ENCODE data around the gene CRTC2.
A peak's percentile ranks its signal among the peaks of the same experiment; 100 is the strongest.

The CRTC2 gene

GRCh38 chr1:153976819-153977249 is 18.4 kb upstream of the CRTC2 start:
- no peak for TF ChIP-seq BACH2 (CRISPR knock-in tag; IDR thresholded peaks at IDR 0.05; ENCODE audit: borderline replicate concordance)
- TF ChIP-seq PPARA (CRISPR knock-in tag; IDR thresholded peaks at IDR 0.05; ENCODE audit: borderline replicate concordance), result no peak
- no peak for TF ChIP-seq ZNF565 (CRISPR knock-in tag; conservative IDR thresholded peaks at IDR 0.05; ENCODE audit: low read depth)
- no peak for TF ChIP-seq TSHZ2 (CRISPR knock-in tag; IDR thresholded peaks at IDR 0.05)
- TF ChIP-seq ZNF70 (CRISPR knock-in tag; IDR thresholded peaks at IDR 0.05), result no peak
- no peak for TF ChIP-seq CSRNP3 (CRISPR knock-in tag; IDR thresholded peaks at IDR 0.05)
- TF ChIP-seq SNAI2 (CRISPR knock-in tag; IDR thresholded peaks at IDR 0.05), result no peak
- TF ChIP-seq CSDC2 (CRISPR knock-in tag; IDR thresholded peaks at IDR 0.05), result no peak
- TF ChIP-seq ZFP3 (CRISPR knock-in tag; IDR thresholded peaks at IDR 0.05), result no peak
- TF ChIP-seq RARB (CRISPR knock-in tag; IDR thresholded peaks at IDR 0.05), result no peak
- TF ChIP-seq TOX (CRISPR knock-in tag; IDR thresholded peaks at IDR 0.05; ENCODE audit: borderline replicate concordance), result no peak
- no peak for TF ChIP-seq GLIS3 (CRISPR knock-in tag; IDR thresholded peaks at IDR 0.05)
- TF ChIP-seq OSR1 (CRISPR knock-in tag; IDR thresholded peaks at IDR 0.05), result no peak
- no peak for TF ChIP-seq ZC3H10 (CRISPR knock-in tag; IDR thresholded peaks at IDR 0.05)
- no peak for TF ChIP-seq POU6F1 (CRISPR knock-in tag; IDR thresholded peaks at IDR 0.05; ENCODE audit: borderline replicate concordance, low read depth)
- no peak for TF ChIP-seq ESRRG (CRISPR knock-in tag; IDR thresholded peaks at IDR 0.05)
- no peak for TF ChIP-seq CREB5 (CRISPR knock-in tag; IDR thresholded peaks at IDR 0.05; ENCODE audit: low read depth)
- no peak for TF ChIP-seq ISL1 (CRISPR knock-in tag; IDR thresholded peaks at IDR 0.05)
- no peak for TF ChIP-seq TCF4 (CRISPR knock-in tag; IDR thresholded peaks at IDR 0.05; ENCODE audit: borderline replicate concordance)
- ATAC-seq, result peak; percentile 23

GRCh38 chr1:153973525-153973924 is 15.1 kb upstream of the CRTC2 start:
- TF ChIP-seq ZNF565 (CRISPR knock-in tag; conservative IDR thresholded peaks at IDR 0.05; ENCODE audit: low read depth), result no peak
- TF ChIP-seq ZC3H10 (CRISPR knock-in tag; IDR thresholded peaks at IDR 0.05), result no peak

GRCh38 chr1:153973071-153973470 is 14.7 kb upstream of the CRTC2 start:
- no peak for ATAC-seq
- no peak for TF ChIP-seq POU6F1 (CRISPR knock-in tag; IDR thresholded peaks at IDR 0.05; ENCODE audit: borderline replicate concordance, low read depth)
- TF ChIP-seq ZC3H10 (CRISPR knock-in tag; IDR thresholded peaks at IDR 0.05), result no peak
- no peak for TF ChIP-seq TSHZ2 (CRISPR knock-in tag; IDR thresholded peaks at IDR 0.05)
- TF ChIP-seq ZNF8 (CRISPR knock-in tag; IDR thresholded peaks at IDR 0.05), result no peak
- no peak for TF ChIP-seq GLIS3 (CRISPR knock-in tag; IDR thresholded peaks at IDR 0.05)
- TF ChIP-seq ISL1 (CRISPR knock-in tag; IDR thresholded peaks at IDR 0.05), result no peak
- no peak for TF ChIP-seq BACH2 (CRISPR knock-in tag; IDR thresholded peaks at IDR 0.05; ENCODE audit: borderline replicate concordance)
- TF ChIP-seq CSRNP3 (CRISPR knock-in tag; IDR thresholded peaks at IDR 0.05), result no peak
- no peak for TF ChIP-seq PPARA (CRISPR knock-in tag; IDR thresholded peaks at IDR 0.05; ENCODE audit: borderline replicate concordance)
- TF ChIP-seq CREB5 (CRISPR knock-in tag; IDR thresholded peaks at IDR 0.05; ENCODE audit: low read depth), result no peak
- no peak for TF ChIP-seq ESRRG (CRISPR knock-in tag; IDR thresholded peaks at IDR 0.05)
- TF ChIP-seq ZFP3 (CRISPR knock-in tag; IDR thresholded peaks at IDR 0.05), result no peak
- TF ChIP-seq RARB (CRISPR knock-in tag; IDR thresholded peaks at IDR 0.05), result no peak
- no peak for TF ChIP-seq ZNF565 (CRISPR knock-in tag; conservative IDR thresholded peaks at IDR 0.05; ENCODE audit: low read depth)
- TF ChIP-seq OSR1 (CRISPR knock-in tag; IDR thresholded peaks at IDR 0.05), result no peak

More at GRCh38 chr1:153973525-153973924, 15.1 kb upstream of the CRTC2 start:
- ATAC-seq, result no peak
